ENCODE data around the gene RUFY1. TPM values are rescaled to one million over a fixed set of nuclear protein-coding genes. Genes with fewer than 3 reads are reported as not detected.
A peak's percentile ranks its signal among the peaks of the same experiment; 100 is the strongest.

Gene RUFY1
- total RNA-seq, 2 donors from 2014 or later = 37.1 to 44.0 TPM

DNA sequence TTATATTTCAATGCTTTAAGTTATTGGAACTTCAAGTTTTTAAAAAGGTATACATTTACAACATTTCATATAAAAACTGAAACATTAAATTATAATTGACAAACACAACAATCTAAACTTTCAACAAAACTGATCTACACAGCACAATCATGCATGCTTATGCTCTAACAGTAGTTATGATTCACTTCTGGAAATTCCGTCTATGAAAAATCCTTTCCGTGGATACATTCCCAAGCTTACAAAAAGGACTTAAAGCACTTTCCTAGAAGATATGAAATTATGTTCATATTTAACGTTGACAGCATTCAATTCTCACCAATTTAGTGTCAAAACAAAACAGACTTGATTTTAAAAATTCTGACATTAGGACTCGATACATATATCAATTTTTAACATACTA is 69.4 kb downstream of the RUFY1 start:
- Histone ChIP-seq H3K4me1 (peaks cover 8% of the 10 kb centered on the region), H3K36me3 (peaks cover 34% of the 10 kb centered on the region), H3K9ac (ENCODE audit: low read depth in 2 of 2, low read length in 2 of 2) (no peak overlapping the region), H3K4me3 (peak overlapping the region; percentile 98), H3K9me3 (no peaks in the 10 kb centered on the region), H3K27ac (no peak overlapping the region), H3K27me3 (no peaks in the 10 kb centered on the region)
- intact Hi-C loops (cut with DNase I) = loop anchor here (10.0 kb wide), 1 partner anchor 105 kb away; no protein-coding TSS in a partner anchor
- no peak for DNase-seq
- TF ChIP-seq, protein P1, sequence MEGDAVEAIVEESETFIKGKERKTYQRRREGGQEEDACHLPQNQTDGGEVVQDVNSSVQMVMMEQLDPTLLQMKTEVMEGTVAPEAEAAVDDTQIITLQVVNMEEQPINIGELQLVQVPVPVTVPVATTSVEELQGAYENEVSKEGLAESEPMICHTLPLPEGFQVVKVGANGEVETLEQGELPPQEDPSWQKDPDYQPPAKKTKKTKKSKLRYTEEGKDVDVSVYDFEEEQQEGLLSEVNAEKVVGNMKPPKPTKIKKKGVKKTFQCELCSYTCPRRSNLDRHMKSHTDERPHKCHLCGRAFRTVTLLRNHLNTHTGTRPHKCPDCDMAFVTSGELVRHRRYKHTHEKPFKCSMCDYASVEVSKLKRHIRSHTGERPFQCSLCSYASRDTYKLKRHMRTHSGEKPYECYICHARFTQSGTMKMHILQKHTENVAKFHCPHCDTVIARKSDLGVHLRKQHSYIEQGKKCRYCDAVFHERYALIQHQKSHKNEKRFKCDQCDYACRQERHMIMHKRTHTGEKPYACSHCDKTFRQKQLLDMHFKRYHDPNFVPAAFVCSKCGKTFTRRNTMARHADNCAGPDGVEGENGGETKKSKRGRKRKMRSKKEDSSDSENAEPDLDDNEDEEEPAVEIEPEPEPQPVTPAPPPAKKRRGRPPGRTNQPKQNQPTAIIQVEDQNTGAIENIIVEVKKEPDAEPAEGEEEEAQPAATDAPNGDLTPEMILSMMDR (IDR thresholded peaks at IDR 0.05) = no peak

DNA sequence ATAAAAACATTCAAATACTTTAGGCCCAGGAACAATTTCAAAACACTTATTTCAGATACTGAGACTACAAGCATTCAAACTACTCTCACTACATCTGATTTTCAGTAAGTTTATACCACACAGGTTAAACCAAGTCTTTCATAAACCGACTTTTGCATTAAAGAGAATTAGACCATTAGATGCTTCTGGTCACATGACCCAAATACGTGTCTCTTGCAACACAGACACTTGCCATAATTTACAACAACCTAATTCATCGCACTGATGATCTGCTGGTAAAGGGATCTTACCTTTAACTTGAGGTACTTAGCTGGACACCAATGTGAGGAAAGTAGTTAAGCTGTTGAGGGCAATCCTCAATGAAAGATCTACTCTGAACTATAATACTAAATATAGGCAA is 69.9 kb downstream of the RUFY1 start:
- H3K36me3 ChIP-seq = peaks cover 32% of the 10 kb centered on the region
- peaks cover 8% of the 10 kb centered on the region for H3K4me1 ChIP-seq

DNA sequence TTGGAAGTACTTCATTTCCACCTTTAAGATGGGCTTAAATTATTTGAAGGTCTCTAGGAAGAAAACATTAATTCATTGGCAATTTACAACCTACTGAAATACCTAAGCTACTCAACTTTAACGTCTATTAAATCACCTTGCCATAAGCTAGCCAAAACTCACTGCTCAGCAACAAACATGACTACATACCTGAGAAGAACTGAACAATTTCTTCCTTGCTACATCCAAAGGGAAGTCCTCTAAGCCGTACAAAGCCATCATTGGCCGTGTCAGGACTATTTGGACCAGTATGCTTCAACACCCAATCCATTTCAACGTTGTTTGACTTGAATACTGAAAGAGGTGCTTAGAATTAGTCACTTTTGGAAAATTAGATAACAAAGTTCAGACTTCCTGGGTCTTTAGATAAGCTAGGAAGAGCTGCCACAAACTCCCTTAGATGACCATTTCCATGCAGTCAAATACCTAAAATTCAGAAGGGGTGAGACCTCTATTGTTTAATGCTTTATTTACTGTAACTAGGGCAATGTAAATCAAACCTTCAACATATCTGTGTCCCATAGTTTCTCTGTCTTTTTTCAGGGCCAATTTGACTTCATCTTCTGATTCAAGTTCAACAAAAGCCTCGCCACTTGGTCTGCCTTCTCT is 70.5 kb downstream of the RUFY1 start:
- Histone ChIP-seq H3K9ac (ENCODE audit: low read depth in 2 of 2, low read length in 2 of 2) (peak overlapping the region in 1 of 2 donors; percentile 46), H3K27me3 (no peaks in the 10 kb centered on the region), H3K9me3 (no peaks in the 10 kb centered on the region), H3K27ac (no peak overlapping the region), H3K4me3 (peak overlapping the region; percentile 98), H3K36me3 (peaks cover 26% of the 10 kb centered on the region), H3K4me1 (peaks cover 8% of the 10 kb centered on the region)
- DNase-seq = no peak
- intact Hi-C loops (cut with DNase I) = no loop called here
- TF ChIP-seq, protein P1 (IDR thresholded peaks at IDR 0.05) = no peak

More for the DNA sequence above, 69.9 kb downstream of the RUFY1 start:
- Histone ChIP-seq H3K4me3 (peak overlapping the region; percentile 98), H3K9me3 (no peaks in the 10 kb centered on the region), H3K27me3 (no peaks in the 10 kb centered on the region), H3K9ac (ENCODE audit: low read depth in 2 of 2, low read length in 2 of 2) (peak overlapping the region in 1 of 2 donors; percentile 46), H3K27ac (no peak overlapping the region)
- TF ChIP-seq, protein P1 (IDR thresholded peaks at IDR 0.05) = no peak
- intact Hi-C loops (cut with DNase I) = no loop called here
- DNase-seq = no peak

DNA sequence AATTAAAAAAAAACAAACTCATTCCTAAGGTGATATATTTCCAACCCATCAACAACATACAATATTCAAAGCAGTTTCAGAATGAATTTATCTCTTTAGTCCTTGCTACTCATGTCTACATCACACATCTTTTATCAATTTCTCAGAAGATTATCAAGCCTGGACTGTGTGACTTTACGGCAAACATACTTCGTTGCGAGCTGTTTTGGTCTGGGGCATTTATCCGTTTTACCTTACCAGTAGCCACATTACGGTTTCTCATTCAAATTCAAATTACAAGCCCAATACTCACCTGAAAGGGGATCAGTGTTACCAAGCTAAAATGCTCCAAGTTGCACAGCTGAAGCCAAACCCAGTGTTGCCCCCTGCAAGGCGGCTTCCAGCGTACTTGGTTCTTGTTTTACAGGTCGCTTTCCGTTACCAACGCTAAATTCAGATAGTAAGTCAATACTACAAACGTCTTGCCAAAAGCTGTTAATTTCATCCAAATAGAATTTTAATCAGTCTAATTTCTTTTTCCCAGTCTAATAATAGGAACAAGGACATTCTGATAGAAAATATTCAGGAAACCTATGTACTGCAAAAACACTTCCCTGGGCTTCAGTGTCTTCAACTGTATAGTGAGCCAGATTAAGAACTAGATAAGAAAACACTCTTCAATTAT is 71.3 kb downstream of the RUFY1 start:
- peaks cover 18% of the 10 kb centered on the region for H3K36me3 ChIP-seq
- H3K9ac ChIP-seq (ENCODE audit: low read depth in 2 of 2, low read length in 2 of 2) = peak overlapping the region in 1 of 2 donors; percentile 68
- DNase-seq = no peak

More for the DNA sequence above, 71.3 kb downstream of the RUFY1 start:
- Histone ChIP-seq H3K4me3 (peak overlapping the region; percentile 98), H3K9me3 (no peaks in the 10 kb centered on the region), H3K27me3 (no peaks in the 10 kb centered on the region), H3K27ac (peak overlapping the region; percentile 72), H3K4me1 (peaks cover 8% of the 10 kb centered on the region)
- TF ChIP-seq, protein P1 (IDR thresholded peaks at IDR 0.05) = no peak
- intact Hi-C loops (cut with DNase I) = no loop called here
